GM19452 (cell line): ENCODE data around the gene ELOF1.
"Not testable (repeated sequence)": the region's sequence is repeated elsewhere in the genome, so short reads cannot be mapped to it uniquely, and the experiment has no call there.

ENCODE experiments used
- ATAC-seq: cut with Tn5 transposase; IDR thresholded peaks from one replicate; pipeline ENCODE4 v1.9.1; 2021; ENCODE audit not compliant: unreplicated experiment

Gene ELOF1

DNA sequence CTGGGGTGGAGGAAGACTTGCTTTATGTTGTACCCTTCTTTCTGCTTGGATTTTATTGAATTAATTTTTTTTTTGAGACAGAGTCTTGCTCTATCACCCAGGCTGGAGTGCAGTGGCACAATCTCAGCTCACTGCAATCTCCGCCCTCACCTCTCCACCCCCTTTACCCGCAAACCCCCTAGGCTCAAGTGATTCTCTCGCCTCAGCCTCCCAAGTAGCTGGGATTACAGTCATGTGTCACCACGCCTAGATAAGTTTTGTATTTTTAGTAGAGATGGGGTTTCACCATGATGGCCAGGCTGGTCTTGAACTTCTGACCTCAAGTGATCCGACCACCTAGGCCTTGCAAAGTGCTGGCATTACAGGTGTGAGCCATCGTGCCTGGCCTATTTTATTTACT lies 14.3 kb upstream of the ELOF1 start:
- not testable (repeated sequence) for ATAC-seq

DNA sequence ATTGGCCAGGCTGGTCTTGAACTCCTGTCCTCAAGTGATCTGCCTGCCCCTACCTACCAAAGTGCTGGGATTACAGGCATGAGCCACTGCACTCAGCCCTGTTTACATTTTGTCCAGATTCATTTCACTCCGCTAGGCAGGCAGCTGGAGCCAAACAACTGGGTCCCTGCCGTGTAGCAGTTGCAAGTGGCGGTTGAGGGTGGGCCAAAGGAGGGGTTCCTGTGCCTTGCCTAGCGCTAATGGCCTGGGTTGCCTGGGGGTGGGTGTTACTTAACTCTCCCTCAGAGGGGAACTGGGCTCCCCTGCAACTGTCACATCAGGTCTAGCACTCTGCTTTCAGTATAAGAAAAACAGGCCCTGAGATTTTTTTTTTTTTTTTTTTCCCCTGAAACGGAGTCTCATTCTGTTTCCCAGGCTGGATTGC lies 11.0 kb upstream of the ELOF1 start:
- no peak for ATAC-seq

DNA sequence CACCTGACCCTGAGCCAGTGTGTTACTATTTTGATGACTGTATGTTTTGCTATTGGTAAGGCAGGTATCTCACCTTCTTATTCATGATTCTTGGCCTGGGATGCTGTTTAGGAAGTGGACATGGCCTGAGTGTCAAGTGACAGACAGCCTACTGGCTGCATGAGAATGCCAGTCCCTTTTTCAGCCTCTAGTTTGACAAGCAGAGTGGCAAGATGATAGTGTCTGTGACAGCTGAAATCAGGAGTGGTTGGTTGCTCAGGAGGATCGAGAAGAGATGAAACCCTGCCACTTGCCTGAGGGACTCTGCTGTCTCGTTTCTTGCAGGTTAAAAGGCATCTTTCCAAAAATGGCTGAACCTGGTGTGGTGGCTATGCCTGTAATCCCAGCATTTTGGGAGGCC lies 7.1 kb upstream of the ELOF1 start:
- ATAC-seq, result no peak

DNA sequence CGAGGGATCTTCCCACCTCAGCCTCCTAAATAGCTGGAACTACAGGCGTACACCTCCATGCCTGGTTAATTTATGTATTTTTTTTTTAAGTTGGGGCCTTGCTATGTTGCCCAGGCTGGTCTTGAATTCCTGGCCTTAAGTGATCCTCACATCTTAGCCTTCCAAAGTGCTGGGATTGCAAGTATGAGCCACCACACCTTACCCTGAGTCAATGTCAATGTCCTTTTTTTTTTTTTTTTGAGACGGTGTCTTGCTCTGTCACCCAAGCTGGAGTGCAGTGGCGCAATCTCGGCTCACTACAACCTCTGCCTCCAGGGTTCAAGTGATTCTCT lies 6.6 kb upstream of the ELOF1 start:
- ATAC-seq, result not testable (repeated sequence)

DNA sequence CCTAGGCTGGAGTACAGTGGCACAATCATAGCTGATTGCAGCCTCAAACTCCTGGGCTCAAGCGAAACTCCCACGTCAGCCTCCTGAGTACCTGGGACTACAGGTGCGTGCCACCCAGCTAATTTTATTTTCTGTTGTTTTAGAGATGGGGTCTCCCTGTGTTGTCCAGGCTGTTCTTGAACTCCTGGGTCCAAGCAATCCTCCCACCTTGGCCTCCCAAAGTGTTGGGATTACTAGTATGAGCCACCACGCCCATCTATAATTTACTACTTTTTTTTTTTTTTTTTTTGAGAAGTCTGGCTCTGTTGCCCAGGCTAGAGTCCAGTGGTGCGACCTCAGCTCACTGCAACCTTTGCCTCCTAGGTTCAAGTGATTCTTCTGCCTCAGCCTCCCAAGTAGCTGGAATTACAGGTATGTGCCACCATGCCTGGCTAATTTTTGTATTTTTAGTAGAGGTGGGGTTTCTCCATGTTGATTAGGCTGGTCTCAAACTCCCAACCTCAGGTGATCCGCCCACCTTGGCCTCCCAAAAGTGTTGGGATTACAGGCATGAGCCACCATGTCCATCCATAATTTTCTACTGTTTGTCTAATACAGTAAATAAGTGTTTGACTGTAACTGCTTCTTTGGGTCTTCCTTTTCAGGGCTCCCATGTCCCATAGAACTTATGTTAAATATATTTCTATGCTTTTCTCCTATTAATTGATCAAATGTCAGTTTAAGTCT lies 5.2 kb upstream of the ELOF1 start:
- not testable (repeated sequence) for ATAC-seq

DNA sequence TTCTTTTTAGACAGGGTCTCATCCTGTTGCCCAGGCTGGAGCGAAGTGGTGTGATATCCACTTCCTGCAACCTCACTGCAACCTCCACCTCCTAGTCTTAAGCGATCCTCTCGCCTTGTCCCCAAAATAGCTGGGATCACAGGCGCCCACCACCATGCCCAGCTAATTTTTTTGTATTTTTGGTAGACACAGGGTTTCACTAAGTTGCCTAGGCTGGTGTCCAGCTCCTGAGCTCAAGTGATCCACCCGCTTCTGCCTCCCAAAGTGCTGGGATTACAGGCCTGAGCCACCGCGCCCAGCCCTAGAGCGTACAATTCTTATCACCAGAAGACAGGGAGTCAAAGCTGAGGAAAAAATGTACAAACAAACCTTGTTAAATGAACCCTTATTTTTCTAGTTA lies 4.5 kb upstream of the ELOF1 start:
- no peak for ATAC-seq

DNA sequence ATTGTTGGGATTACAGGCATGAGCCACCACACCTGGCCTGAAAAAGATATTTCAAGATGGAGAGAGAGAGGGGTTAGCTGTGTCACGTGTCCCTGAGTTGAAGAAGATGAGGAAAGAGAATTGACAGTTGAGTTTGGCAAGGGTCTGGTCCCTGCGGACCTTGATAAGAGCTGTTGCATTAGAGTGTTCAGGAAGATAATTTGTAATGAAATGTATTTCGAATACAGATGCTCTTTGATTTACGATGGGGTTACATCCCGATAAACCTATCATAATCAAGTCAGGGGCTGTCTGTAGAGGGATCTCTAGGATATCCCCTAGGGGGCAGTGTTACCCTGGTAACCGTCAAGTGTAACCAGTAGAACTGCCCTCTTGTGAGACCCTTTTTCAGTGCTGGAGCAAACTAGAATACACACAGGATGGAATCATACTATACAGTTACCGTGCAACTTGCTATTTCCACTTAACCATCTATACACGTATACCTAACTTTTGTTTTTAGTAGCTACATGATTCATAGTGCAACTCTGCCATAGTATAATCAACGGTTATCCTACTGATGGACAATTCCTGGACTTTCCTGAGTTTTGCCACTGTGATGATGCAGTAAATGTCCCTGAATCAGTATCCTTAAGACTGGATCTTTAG lies 1.5 kb upstream of the ELOF1 start:
- ATAC-seq, result no peak

DNA sequence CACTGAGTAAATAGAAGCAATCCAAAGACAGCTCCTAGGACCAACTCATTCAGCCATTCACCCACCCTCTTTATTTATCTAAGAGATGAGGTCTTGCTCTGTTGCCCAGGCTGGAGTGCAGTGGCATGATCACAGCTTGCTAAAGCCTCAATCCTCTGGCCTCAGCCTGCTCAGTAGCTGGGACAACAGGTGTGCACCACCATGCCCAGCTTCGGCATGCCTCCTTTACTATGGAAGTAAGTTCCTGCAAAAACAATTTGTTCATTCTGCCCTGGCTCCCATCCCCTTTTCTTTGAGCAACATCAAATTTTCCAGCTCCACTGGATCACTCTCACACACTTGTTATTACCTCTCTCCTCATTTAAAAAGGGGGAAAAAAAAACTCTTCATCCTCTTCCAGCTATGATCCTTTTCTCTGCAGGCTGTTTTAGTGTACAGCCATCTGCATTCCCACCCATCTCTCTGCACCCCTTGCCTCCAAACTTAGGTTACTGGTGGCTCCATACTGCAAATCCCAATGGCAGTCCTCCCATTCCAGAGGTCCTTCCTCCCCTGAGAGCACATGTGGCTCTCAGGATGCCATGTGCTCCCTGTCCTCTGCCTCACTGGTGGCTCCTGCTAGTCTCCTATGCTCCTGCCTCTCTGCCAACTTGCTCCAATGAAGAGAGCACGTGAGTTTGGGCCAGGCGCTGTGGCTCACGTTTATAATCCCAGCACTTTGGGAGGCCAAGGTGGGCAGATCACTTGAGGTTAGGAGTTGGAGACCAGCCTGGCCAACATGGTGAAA lies 2.2 kb downstream of the ELOF1 start:
- no peak for ATAC-seq

DNA sequence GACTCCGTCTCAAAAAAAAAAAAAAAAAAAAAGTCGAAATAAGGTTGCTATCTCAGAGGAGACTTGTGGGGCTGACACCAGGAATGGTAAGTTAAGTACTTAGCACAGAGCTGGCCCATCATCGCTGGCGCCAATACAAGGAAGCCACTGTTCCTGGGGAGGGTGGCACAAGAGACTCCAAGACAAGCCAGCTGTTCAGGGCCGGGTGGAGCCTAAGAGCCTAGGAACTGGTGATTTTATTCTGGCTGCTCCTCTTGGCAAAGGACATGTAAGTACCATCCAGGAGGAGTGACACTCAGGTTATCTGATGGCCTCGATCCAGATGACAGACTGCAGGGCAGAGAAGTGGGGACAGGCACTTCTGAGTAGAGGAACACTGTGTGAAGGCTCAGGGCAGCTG lies 3.8 kb downstream of the ELOF1 start:
- ATAC-seq, result no peak

DNA sequence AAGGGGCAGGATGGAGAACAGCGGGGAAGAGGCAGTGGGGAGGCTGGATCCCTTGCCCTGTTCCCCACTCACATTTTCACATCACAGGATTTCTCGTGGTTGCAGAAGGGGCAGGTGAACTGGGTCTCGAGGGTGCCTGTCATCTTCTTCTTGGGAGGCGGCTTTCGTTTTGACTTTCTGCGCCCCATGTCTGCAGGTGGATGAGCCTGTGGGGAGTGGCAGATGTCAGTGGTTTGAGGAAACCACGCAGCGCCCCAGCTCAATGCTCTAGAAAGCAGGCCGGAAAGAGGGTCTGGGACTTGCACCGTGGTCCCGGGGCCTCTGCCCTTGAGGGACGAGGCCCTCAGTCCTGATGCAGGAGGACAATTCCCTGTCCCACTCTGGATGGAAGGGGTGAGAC lies 4.9 kb downstream of the ELOF1 start:
- no peak for ATAC-seq

DNA sequence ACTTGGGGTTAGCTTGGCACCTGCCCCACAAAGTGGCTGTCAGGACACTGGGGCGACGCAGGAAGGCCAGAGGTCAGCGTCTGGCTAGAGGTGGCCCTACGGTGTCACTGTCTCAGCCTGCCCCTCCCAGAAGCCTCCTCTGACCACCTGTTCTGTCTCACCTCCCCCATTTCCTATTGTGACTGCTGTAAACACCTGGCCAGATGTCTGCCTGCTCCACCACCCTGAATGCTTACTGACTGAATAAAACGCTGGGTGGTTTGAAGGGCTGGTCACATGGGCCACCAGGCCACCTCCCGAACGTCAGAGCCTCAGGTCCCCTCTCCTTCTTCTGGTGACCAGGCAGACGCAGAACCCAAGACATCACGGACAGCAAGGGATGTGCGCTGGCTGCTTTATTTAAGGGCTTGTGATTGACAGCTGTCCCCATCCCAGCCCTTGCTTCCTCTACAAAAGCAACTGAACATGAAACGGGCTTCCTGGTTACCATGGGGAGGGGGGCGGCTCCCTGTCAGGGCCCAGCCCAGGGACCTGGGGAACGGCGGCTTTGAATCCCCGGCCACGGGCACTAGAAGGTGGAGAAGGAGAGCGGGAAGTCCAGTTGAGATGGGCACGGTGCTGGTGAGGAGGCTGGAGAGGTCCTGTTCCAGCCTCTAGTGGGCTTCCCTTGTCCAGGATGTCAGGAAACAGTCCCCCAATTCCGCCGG lies 6.2 kb downstream of the ELOF1 start:
- ATAC-seq, result no peak

DNA sequence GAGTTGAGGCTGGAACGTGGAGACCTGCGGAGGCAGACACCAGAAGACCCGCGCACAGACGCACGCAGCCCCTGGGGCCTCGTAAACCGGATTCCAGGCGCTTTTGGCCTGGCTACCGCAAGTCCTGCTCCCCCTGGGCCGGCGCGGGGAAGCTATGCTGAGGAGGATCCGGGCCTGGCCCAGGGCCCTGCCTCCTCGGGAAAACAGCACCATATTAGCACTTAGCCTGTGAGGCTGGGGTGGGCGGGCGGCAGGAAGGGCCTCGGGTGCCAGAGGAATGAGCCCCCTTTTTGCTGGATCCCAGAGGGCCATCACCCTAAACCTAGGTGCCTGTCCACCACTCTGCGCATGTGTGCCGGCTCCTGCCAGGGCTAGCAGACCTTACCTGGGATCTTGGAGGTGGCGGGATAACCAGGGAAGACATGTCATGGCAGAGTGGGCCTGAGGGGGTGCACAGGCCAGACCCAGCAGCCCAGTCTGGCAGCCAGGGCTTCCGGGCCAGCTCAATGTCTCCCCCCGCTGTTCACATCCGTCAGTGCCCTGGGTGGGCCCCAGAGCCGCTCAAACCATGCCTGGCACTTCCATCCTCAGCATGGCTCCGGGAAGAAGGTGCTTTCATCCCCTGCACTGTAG lies 7.3 kb downstream of the ELOF1 start:
- ATAC-seq, result no peak

DNA sequence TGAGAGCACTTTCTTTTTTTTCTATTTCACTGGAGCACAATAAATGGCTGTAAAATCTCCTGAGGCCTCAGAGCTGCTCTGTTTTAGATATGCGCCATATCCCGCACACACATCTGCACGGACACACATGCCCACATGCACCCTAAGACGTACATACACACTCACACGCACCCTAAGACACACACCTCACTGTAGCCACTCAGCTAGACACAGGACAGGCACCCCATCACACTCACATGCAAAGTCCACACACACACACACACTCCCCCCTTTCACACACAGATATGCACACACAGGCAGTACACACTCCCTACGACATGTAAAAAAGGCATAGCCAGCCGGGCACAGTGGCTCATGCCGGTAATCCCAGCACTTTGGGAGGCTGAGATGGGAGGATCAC lies 8.8 kb downstream of the ELOF1 start:
- ATAC-seq, result no peak

DNA sequence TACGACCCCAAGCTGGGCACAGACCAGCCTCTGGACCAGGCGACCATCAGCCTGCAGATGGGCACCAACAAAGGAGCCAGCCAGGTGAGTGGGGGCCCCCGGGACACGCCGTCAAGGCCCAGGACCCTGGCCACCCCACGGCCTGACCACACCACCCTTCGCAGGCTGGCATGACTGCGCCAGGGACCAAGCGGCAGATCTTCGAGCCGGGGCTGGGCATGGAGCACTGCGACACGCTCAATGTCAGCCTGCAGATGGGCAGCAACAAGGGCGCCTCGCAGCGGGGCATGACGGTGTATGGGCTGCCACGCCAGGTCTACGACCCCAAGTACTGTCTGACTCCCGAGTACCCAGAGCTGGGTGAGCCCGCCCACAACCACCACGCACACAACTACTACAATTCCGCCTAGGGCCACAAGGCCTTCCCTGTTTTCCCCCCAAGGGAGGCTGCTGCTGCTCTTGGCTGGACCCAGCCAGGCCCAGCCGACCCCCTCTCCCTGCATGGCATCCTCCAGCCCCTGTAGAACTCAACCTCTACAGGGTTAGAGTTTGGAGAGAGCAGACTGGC lies 9.6 kb downstream of the ELOF1 start:
- ATAC-seq, result no peak

DNA sequence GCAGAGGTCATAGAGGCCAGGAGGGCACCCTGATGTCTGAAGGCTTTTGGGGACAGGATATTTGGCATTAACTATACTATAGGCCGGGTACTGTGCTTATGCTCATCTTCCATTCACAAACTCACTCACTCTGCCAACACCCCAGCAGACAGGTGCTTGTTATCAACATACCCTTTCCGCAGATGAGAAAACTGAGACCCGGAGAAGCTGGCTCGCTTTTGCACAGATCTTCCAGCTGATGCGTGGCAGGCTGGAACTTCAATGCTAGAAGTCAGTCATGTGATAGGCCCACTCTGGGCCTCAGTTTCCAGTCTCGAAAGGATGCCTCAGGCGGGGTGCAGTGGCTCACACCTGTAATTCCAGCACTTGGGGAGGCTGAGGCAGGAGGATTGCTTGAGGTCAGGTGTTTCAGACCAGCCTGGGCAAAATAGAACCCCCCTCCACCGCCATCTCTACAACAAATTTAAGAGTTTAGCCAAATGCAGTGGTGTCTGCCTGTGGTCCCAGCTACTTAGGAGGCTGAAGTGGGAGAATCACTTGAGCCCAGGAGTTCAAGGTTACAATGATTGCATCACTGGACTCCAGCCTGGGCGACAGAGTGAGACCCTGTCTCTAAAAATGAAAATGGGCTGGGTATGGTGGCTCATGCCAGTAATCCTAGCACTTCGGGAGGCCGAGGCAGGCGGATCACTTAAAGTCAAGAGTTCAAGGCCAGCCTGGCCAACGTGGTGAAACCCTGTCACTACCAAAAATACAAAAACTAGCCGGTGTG lies 10.9 kb downstream of the ELOF1 start:
- no peak for ATAC-seq

DNA sequence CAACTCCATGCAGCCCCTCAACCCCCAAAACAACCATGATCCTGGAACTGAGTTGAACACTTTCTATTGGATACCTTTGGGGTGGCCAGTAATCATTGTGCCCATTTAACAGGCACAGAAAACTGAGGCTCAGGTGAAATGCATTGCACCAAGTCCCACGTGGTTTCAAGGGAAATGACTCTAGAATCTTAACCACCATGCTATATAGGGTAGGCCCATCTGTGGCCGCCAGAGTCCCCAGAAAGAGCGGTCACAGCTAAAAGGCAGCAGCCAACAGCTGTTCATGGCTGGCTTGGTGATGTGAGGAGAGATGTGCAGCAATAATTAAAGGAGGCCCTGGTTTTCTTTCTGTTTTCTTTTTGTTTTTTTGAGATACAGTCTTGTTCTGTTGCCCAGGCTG lies 17.8 kb downstream of the ELOF1 start:
- ATAC-seq, result no peak

DNA sequence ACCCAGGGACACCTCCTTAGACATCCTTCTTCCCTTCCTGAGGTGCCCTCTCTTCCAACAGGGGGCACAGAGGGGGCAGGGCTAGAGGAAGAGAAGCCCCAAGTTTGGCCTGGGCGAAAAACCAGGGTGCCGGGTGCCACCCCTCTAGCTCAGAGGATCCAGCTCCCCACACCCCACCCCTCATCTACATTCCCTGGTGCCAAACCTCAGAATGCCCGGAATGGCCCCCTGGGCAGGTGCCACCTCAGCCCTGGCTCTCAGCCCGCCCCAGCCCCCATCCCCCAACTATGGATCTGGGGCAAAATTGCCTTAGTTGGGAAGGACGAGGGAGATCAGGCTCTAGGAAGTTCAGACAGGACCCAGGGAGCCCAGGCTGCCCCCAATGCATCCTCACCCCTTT lies 18.4 kb downstream of the ELOF1 start:
- ATAC-seq, result no peak

DNA sequence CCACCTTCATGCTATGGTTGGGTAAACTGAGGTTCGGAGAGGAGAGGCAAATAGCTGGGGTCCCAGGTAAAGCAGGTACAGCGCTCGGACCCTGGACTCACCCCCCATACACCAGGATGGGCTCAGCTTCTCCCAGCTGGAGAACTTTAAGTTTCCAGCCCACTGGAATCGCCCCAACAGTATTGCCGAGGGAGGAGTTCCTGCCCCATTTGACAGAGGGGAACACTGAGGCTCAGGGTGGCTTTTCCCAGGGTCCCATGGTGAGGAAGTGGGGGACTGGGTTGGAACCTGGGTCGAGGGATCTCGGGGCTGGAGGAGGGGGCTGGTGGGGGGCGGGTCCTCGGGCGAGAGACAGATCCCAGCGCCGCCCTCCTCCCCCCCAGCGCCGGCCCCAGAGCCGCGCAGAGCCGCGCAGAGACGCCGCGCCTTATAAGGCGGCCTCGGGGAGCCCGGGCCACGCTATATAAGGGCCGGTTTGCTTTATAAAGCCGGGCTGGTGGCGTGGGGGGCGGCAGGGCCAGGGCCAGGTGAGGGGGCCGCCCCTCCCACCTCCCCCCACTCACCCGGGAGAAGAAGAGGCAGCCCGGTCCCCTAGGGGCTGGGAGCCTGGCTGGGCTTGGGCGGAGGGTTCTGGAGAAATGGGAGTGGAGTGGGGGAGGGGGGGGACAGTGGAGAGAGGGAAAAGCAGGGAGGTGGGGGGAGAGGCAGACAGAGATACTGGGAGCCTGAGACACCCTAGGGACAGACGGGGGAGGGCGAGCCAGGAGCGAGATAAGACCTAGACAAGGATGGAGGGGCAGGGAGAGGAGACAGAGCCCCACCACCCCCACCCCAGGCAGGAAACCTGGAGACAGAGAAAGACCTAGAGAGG lies 19.3 kb downstream of the ELOF1 start:
- no peak for ATAC-seq
